Endothelial cell of umbilical vein (primary cell): ENCODE measurements around the gene ACAD9. TPM values are rescaled to one million over a fixed set of nuclear protein-coding genes. Genes with fewer than 3 reads are reported as not detected.
"Not testable (repeated sequence)": the region's sequence is repeated elsewhere in the genome, so short reads cannot be mapped to it uniquely, and the experiment has no call there.

ENCODE experiments used
- BruUV-seq: library from RNA; stranded (reverse); fragments of 400-500 nt; replicated peaks from 2 replicates; lab custom pipeline; 2021; lab: Mats Ljungman, UMichigan
- CTCF ChIA-PET: fragments of 300-600, 350-600 bp; sonication (Branson Sonifier 250); formaldehyde crosslinking; loops from one replicate; lab custom pipeline; 2021; ENCODE audit warnings: antibody characterized with exemption, inconsistent platforms; lab: Charles Lee
- POLR2A ChIA-PET: fragments of 300-600, 350-600 bp; sonication (Branson Sonifier 250); formaldehyde crosslinking; loops from one replicate; lab custom pipeline; 2021; ENCODE audit warnings: antibody characterized with exemption, inconsistent platforms; lab: Charles Lee
- DNase-seq: peaks from one replicate; pipeline ENCODE4 v3.0.0-alpha.2; 2011; ENCODE audit warnings: low read depth, low spot score
- FAIRE-seq: peaks from 2 replicates; lab custom pipeline; 2011; peaks lifted over from hg19 to GRCh38; lab: Jason Lieb, UNC
- H2AFZ ChIP-seq: 2 replicates; pipeline ENCODE4 v1.6.0; 2012; ENCODE audit warnings: low read depth, low read length, control low read depth, inconsistent platforms
- H3K27ac ChIP-seq: 2 replicates; pipeline ENCODE4 v1.5.1; 2011; ENCODE audit warnings: low read depth, mild to moderate bottlenecking, control low read depth, low read length, moderate library complexity; ENCODE audit not compliant: insufficient read depth
- H3K27me3 ChIP-seq, 2 experiments: 2 replicates each; pipeline versions ENCODE4 v1.6.0 to v1.6.1; 2011; ENCODE audit warnings: low read length in 2 of 2, mixed read lengths in 1 of 2; ENCODE audit not compliant: control insufficient read depth in 2 of 2, insufficient read depth in 2 of 2
- H3K36me3 ChIP-seq, 2 experiments: 2 replicates in 1 of 2; 3 replicates in 1 of 2; pipeline ENCODE4 v1.5.1; 2011; ENCODE audit warnings: low read length in 2 of 2, mild to moderate bottlenecking in 1 of 2, moderate library complexity in 1 of 2; ENCODE audit not compliant: control insufficient read depth in 2 of 2, insufficient read depth in 2 of 2; ENCODE audit errors: extremely low read depth in 1 of 2
- H3K4me1 ChIP-seq: 3 replicates; pipeline ENCODE4 v1.5.1; 2011; ENCODE audit warnings: mild to moderate bottlenecking, low read length; ENCODE audit not compliant: control insufficient read depth, insufficient read depth; ENCODE audit errors: extremely low read depth
- H3K4me2 ChIP-seq: 2 replicates; pipeline ENCODE4 v1.6.1; 2011; ENCODE audit warnings: low read length, control low read depth, mixed read lengths; ENCODE audit not compliant: insufficient read depth
- H3K4me3 ChIP-seq, 3 experiments: fragments of 200-600 bp in 1 of 3; sonication (generic), shearing (Covaris generic) in 1 of 3; replicated peaks in 1 of 3; 2 replicates each; pipeline ENCODE4 v1.5.1; 2011 to 2016; ENCODE audit warnings: control low read depth in 3 of 3, low read length in 3 of 3, mild to moderate bottlenecking in 2 of 3, inconsistent platforms in 1 of 3, low read depth in 1 of 3, moderate library complexity in 1 of 3; ENCODE audit not compliant: insufficient read depth in 1 of 3
- H3K79me2 ChIP-seq: 2 replicates; pipeline ENCODE4 v1.6.0; 2012; ENCODE audit warnings: low read length, inconsistent platforms; ENCODE audit not compliant: control insufficient read depth, insufficient read depth
- H3K9ac ChIP-seq: replicated peaks from 2 replicates; pipeline ENCODE3; 2011; ENCODE audit warnings: low read length, control low read depth; ENCODE audit not compliant: insufficient read depth; ENCODE audit errors: extremely low read depth
- H3K9me1 ChIP-seq: replicated peaks from 3 replicates; pipeline ENCODE4 v1.6.0; 2011; ENCODE audit warnings: mild to moderate bottlenecking, low read length; ENCODE audit not compliant: control insufficient read depth, insufficient read depth; ENCODE audit errors: extremely low read depth
- H3K9me3 ChIP-seq: replicated peaks from 2 replicates; pipeline ENCODE4 v1.5.1; 2012; ENCODE audit warnings: low read length, inconsistent platforms; ENCODE audit not compliant: control insufficient read depth, insufficient read depth
- H4K20me1 ChIP-seq: replicated peaks from 2 replicates; pipeline ENCODE3; 2011; ENCODE audit warnings: mild to moderate bottlenecking, low read length; ENCODE audit not compliant: control insufficient read depth, insufficient read depth; ENCODE audit errors: extremely low read depth
- CTCF ChIP-seq, 2 donors: IDR thresholded peaks; 1 replicate in 1 of 2; 2 replicates in 1 of 2; pipeline ENCODE4 v1.5.1; 2011; ENCODE audit warnings: low read length in 2 of 2, mild to moderate bottlenecking in 2 of 2, moderate library complexity in 2 of 2, control low read depth in 1 of 2, inconsistent platforms in 1 of 2, low read depth in 1 of 2; ENCODE audit not compliant: insufficient read depth in 1 of 2; ENCODE audit errors: extremely low read depth in 1 of 2
- EZH2 ChIP-seq: IDR thresholded peaks from 2 replicates; pipeline ENCODE4 v1.6.1; 2012; ENCODE audit warnings: borderline replicate concordance, low read depth, mild to moderate bottlenecking, moderate library complexity, low read length, inconsistent platforms; ENCODE audit not compliant: severe bottlenecking
- FOS ChIP-seq: IDR thresholded peaks from 2 replicates; pipeline ENCODE4 v1.6.1; 2011; ENCODE audit warnings: mild to moderate bottlenecking, low read length, moderate library complexity, borderline replicate concordance; ENCODE audit not compliant: insufficient read depth
- GATA2 ChIP-seq: IDR thresholded peaks from 2 replicates; pipeline ENCODE4 v1.7.0; 2011; ENCODE audit warnings: low read depth, mild to moderate bottlenecking, moderate library complexity, mixed read lengths, low read length; ENCODE audit not compliant: insufficient read length, insufficient read depth
- JUN ChIP-seq: IDR thresholded peaks from 2 replicates; pipeline ENCODE4 v1.6.1; 2011; ENCODE audit warnings: borderline replicate concordance, low read depth; ENCODE audit not compliant: insufficient read length, insufficient read depth
- MAX ChIP-seq: IDR thresholded peaks from 2 replicates; pipeline ENCODE4 v1.6.1; 2011; ENCODE audit not compliant: insufficient read depth, insufficient read length
- MYC ChIP-seq: IDR thresholded peaks from one replicate; pipeline ENCODE4 v1.6.1; 2011; ENCODE audit warnings: mild to moderate bottlenecking, low read depth, low read length
- POLR2A ChIP-seq: IDR thresholded peaks from 2 replicates; pipeline ENCODE4 v1.6.1; 2012; ENCODE audit warnings: low read depth, mild to moderate bottlenecking, control low read depth, low read length
- POLR2AphosphoS5 ChIP-seq: IDR thresholded peaks from 2 replicates; pipeline ENCODE4 v1.6.1; 2012; ENCODE audit warnings: low read depth, mild to moderate bottlenecking, control low read depth, low read length, moderate library complexity; ENCODE audit not compliant: insufficient read depth
- dilution Hi-C: fragments of 300-500 bp; cut with MboI; formaldehyde crosslinking; loops from one replicate; pipeline ENCODE4 v1.15.0; 2019; ENCODE audit warnings: low sequenced_read_pairs; ENCODE audit not compliant: extremely low pct_ligation_motif_present
- intact Hi-C: fragments of 100-400 bp; cut with micrococcal nuclease; formaldehyde crosslinking; loops from one replicate; pipeline ENCODE4 v1.10.0; 2022
- polyA plus RNA-seq, 4 experiments: library from polyadenylated mRNA; depleted of rRNA in 3 of 4; stranded (reverse) in 3 of 4; unstranded in 1 of 4; fragments of >200 nt; gene quantifications; 2 replicates each; pipeline versions ENCODE4 v1.2.1 to v1.2.3, GENCODE V29; 2011 to 2012; ENCODE audit warnings: missing spikeins in 1 of 4
- total RNA-seq: library from RNA; stranded (reverse); gene quantifications from 2 replicates; pipeline ENCODE4 v1.2.3, GENCODE V29; 2021

Gene ACAD9
- total and polyA plus RNA-seq, 2 donors (not counting 3 experiments of a cell fraction or from before 2014, with no cell fraction given) = 58.6 to 65.8 TPM

GRCh38 chr3:128864351-128864811 is 15.0 kb upstream of the ACAD9 start:
- no peak overlapping the region for H2AFZ ChIP-seq
- dilution Hi-C loops = no loop called here
- no peaks in the 10 kb centered on the region for H3K4me1 ChIP-seq
- BruUV-seq = no TSS peak
- H3K9ac ChIP-seq = no peak overlapping the region
- H3K9me3 ChIP-seq = peaks cover 2% of the 10 kb centered on the region
- ChIA-PET POLR2A (no interaction called here), CTCF (interaction anchor here (1.3 to 1.6 kb wide), 2 partner anchors 19 to 184 kb away, joined by 3 to 4 read pairs; no protein-coding TSS in a partner anchor)
- no peaks in the 10 kb centered on the region for H3K27me3 ChIP-seq
- no peak overlapping the region for H3K27ac ChIP-seq
- no peak for DNase-seq
- H3K9me1 ChIP-seq = no peaks in the 10 kb centered on the region
- no peak for TF ChIP-seq JUN
- TF ChIP-seq MAX = no peak
- no peak for TF ChIP-seq EZH2
- no peak for TF ChIP-seq CTCF (IDR thresholded peaks at IDR 0.05; ENCODE audit: extremely low read depth in 1 of 2, insufficient read depth in 1 of 2, low read depth in 1 of 2, low read length in 2 of 2)
- TF ChIP-seq MYC = no peak
- no peak for TF ChIP-seq POLR2A
- TF ChIP-seq FOS = no peak
- no peak for TF ChIP-seq POLR2AphosphoS5
- TF ChIP-seq GATA2 = no peak
- H3K79me2 ChIP-seq = no peaks in the 10 kb centered on the region
- no peak overlapping the region for H3K4me3 ChIP-seq
- intact Hi-C loops = no loop called here
- FAIRE-seq = no peak
- H3K36me3 ChIP-seq = no peaks in the 10 kb centered on the region
- no peaks in the 10 kb centered on the region for H4K20me1 ChIP-seq
- H3K4me2 ChIP-seq = no peak overlapping the region

GRCh38 chr3:128864849-128865804 is 14.3 kb upstream of the ACAD9 start:
- H3K9me3 ChIP-seq, H3K9me1 ChIP-seq, DNase-seq, H3K27ac ChIP-seq, H3K4me2 ChIP-seq, H4K20me1 ChIP-seq, POLR2A ChIA-PET, H3K27me3 ChIP-seq, H3K79me2 ChIP-seq, BruUV-seq, dilution Hi-C loops, H3K4me3 ChIP-seq, intact Hi-C loops, H2AFZ ChIP-seq, H3K4me1 ChIP-seq, H3K36me3 ChIP-seq, H3K9ac ChIP-seq: not testable (repeated sequence)
- CTCF ChIA-PET = interaction anchor here (1.3 to 1.6 kb wide), 3 partner anchors 10 to 185 kb away, joined by 3 to 4 read pairs (median 3); no protein-coding TSS in a partner anchor
- FAIRE-seq = peak; percentile 40
